Astrocyte (in vitro differentiated cells and primary cell): ENCODE results near the gene MLN.

Experiments used
- CTCF ChIP-seq: IDR thresholded peaks from 2 replicates; pipeline ENCODE4 v1.5.1; 2011; ENCODE audit warnings: low read depth, mild to moderate bottlenecking, inconsistent platforms, low read length, moderate library complexity; ENCODE audit not compliant: insufficient read depth
- EZH2 ChIP-seq: IDR thresholded peaks from 2 replicates; pipeline ENCODE4 v1.6.1; 2012; ENCODE audit warnings: mild to moderate bottlenecking, low read length, inconsistent platforms; ENCODE audit not compliant: insufficient read depth

- TF ChIP-seq CTCF (no peak), EZH2 (no peak)
Measured at GRCh38 chr6:33827546-33828451, 24.0 kb upstream of the MLN start.
